Stomach (tissue), 9 donors: ENCODE results near the gene SLC22A13. TPM values are rescaled to one million over a fixed set of nuclear protein-coding genes. Genes with fewer than 3 reads are reported as not detected.

ENCODE experiments used
- DNase-seq, 2 donors: peaks; one replicate each; pipeline versions ENCODE4 v3.0.0 to v3.0.0-alpha.2; 2013 to 2019
- H3K27ac ChIP-seq, 5 donors: fragments of 200-600 bp in 4 of 5; sonication (generic) in 4 of 5; one replicate each; pipeline ENCODE4 v1.5.1; 2013 to 2019; ENCODE audit warnings: mild to moderate bottlenecking in 1 of 5, moderate library complexity in 1 of 5
- H3K27me3 ChIP-seq, 3 donors: fragments of 200-600 bp; sonication (generic); one replicate each; pipeline ENCODE4 v1.5.1; 2017 to 2019; ENCODE audit warnings: mixed run types in 1 of 3
- H3K36me3 ChIP-seq, 4 donors: fragments of 200-600 bp; sonication (generic); 1 replicate in 3 of 4; 2 replicates in 1 of 4; pipeline ENCODE4 v1.5.1; 2016 to 2019
- H3K4me1 ChIP-seq, 4 donors: fragments of 200-600 bp; sonication (generic); one replicate each; pipeline ENCODE4 v1.5.1; 2016 to 2019
- H3K4me3 ChIP-seq, 4 donors: fragments of 200-600 bp; sonication (generic) in 3 of 4; one replicate each; pipeline ENCODE4 v1.5.1; 2016 to 2019; ENCODE audit warnings: mild to moderate bottlenecking in 1 of 4
- H3K9me3 ChIP-seq, 4 donors: fragments of 200-600 bp; sonication (generic); one replicate each; pipeline ENCODE4 v1.5.1; 2016 to 2019
- CTCF ChIP-seq, 7 experiments: fragments of 450-650 bp in 4 of 7; fragments of 200-600 bp in 3 of 7; sonication (generic) in 3 of 7; IDR thresholded peaks; one replicate each; pipeline ENCODE4 v1.5.1; 2016 to 2019; ENCODE audit warnings: antibody characterized with exemption in 7 of 7, control low read depth in 2 of 7, mild to moderate bottlenecking in 1 of 7
- EP300 ChIP-seq: sonication (generic); formaldehyde crosslinking; IDR thresholded peaks from one replicate; pipeline ENCODE4 v1.6.1; 2017; ENCODE audit warnings: antibody characterized with exemption
- POLR2A ChIP-seq, 4 donors: fragments of 450-650 bp; IDR thresholded peaks; one replicate each; pipeline ENCODE4 v1.6.1; 2016; ENCODE audit warnings: antibody characterized with exemption in 4 of 4, control low read depth in 2 of 4, mild to moderate bottlenecking in 1 of 4, moderate library complexity in 1 of 4
- POLR2AphosphoS5 ChIP-seq, 3 donors: sonication (generic); formaldehyde crosslinking; IDR thresholded peaks; one replicate each; pipeline ENCODE4 v1.6.1; 2016; ENCODE audit warnings: antibody characterized with exemption in 3 of 3
- WGBS, 5 donors: extraction: QIAGEN DNeasy Blood & Tissue Kit in 3 of 5; methylation state at CpG; one replicate each; pipeline versions ENCODE4 v1.1.5 to v1.1.7; 2013 to 2018; 5-methylcytosine and 5-hydroxymethylcytosine counted together
- intact Hi-C: fragments of 100-400 bp; cut with DNase I; formaldehyde crosslinking; loops from one replicate; pipeline ENCODE4 v1.15.1; 2023; ENCODE audit warnings: low total_unique reads
- polyA plus RNA-seq, 3 donors: library from polyadenylated mRNA; stranded (reverse); fragments of 200-250 nt; gene quantifications; one replicate each; pipeline ENCODE4 v1.2.3, GENCODE V29; 2013
- total RNA-seq, 5 donors: library from RNA; depleted of rRNA; stranded (reverse); fragments of >200 nt; gene quantifications; one replicate each; pipeline versions ENCODE4 v1.1.0 to v1.2.3, GENCODE V29; 2014 to 2016
- donor health status: healthy with polysubstance abuse.
- donor health status: Bipolar disorder and iron deficiency.
- donor health status: healthy.

Gene SLC22A13
- total and polyA plus RNA-seq, 8 donors = 0.05 to 0.73 (median 0.29) TPM; not detected in 5

- Histone ChIP-seq H3K4me1 (peaks cover 0 to 3% (median 0%) of the 10 kb centered on the region in 4 donors), H3K27ac (no peak overlapping the region), H3K4me3 (no peak overlapping the region), H3K27me3 (no peaks in the 10 kb centered on the region), H3K9me3 (no peaks in the 10 kb centered on the region), H3K36me3 (peaks cover 0 to 59% (median 52%) of the 10 kb centered on the region in 4 donors)
- DNase-seq = no peak
- WGBS, 5 donors = 49 to 70% (median 61%) methylated on average over 7 of the region's 7 CpGs
- TF ChIP-seq EP300 (no peak), CTCF (IDR thresholded peaks at IDR 0.05) (no peak), POLR2A (IDR thresholded peaks at IDR 0.05) (no peak), POLR2AphosphoS5 (IDR thresholded peaks at IDR 0.05) (no peak)
- intact Hi-C loops = no loop called here
These were observed 43.5 kb upstream of the SLC22A13 start for GRCh38 chr3:38222032-38222634.

GRCh38 chr3:38224357-38224756 lies 41.3 kb upstream of the SLC22A13 start:
- Histone ChIP-seq H3K27ac (no peak overlapping the region), H3K4me3 (no peak overlapping the region), H3K9me3 (no peaks in the 10 kb centered on the region), H3K4me1 (peaks cover 0 to 9% (median 0%) of the 10 kb centered on the region in 4 donors), H3K36me3 (peaks cover 0 to 64% (median 54%) of the 10 kb centered on the region in 4 donors), H3K27me3 (no peaks in the 10 kb centered on the region)
- DNase-seq = no peak
- 90 to 96% (median 95%) methylated on average over 4 of the region's 4 CpGs for WGBS, 5 donors
- intact Hi-C loops = no loop called here
- TF ChIP-seq POLR2AphosphoS5 (IDR thresholded peaks at IDR 0.05) (no peak), CTCF (IDR thresholded peaks at IDR 0.05) (no peak), EP300 (no peak)

- TF ChIP-seq CTCF (IDR thresholded peaks at IDR 0.05) (no peak), EP300 (no peak), POLR2AphosphoS5 (IDR thresholded peaks at IDR 0.05) (no peak), POLR2A (IDR thresholded peaks at IDR 0.05) (no peak)
- Histone ChIP-seq H3K4me1 (peaks cover 0 to 9% (median 0%) of the 10 kb centered on the region in 4 donors), H3K27ac (no peak overlapping the region), H3K4me3 (no peak overlapping the region), H3K36me3 (peaks cover 0 to 78% (median 65%) of the 10 kb centered on the region in 4 donors), H3K9me3 (no peaks in the 10 kb centered on the region), H3K27me3 (no peaks in the 10 kb centered on the region)
- intact Hi-C loops = no loop called here
- no peak for DNase-seq
- WGBS, 5 donors = 90 to 99% (median 97%) methylated on average over 2 of the region's 2 CpGs
These were observed 39.3 kb upstream of the SLC22A13 start for GRCh38 chr3:38226273-38226672.

- Histone ChIP-seq H3K4me1 (peaks cover 0 to 5% (median 0%) of the 10 kb centered on the region in 4 donors), H3K9me3 (no peaks in the 10 kb centered on the region), H3K4me3 (no peak overlapping the region), H3K27me3 (no peaks in the 10 kb centered on the region), H3K36me3 (peaks cover 0 to 76% (median 69%) of the 10 kb centered on the region in 4 donors), H3K27ac (no peak overlapping the region)
- no peak for DNase-seq
- intact Hi-C loops = no loop called here
- TF ChIP-seq CTCF (IDR thresholded peaks at IDR 0.05) (no peak), POLR2AphosphoS5 (IDR thresholded peaks at IDR 0.05) (no peak), EP300 (no peak), POLR2A (IDR thresholded peaks at IDR 0.05) (no peak)
- 76 to 87% (median 84%) methylated on average over 2 of the region's 2 CpGs for WGBS, 5 donors
These were observed 37.6 kb upstream of the SLC22A13 start for GRCh38 chr3:38227989-38228388.
